OCI-LY7 (cell line): ENCODE results near the gene MTMR4. TPM values are rescaled to one million over a fixed set of nuclear protein-coding genes. Genes with fewer than 3 reads are reported as not detected.

Experiments
- BruUV-seq: library from RNA; stranded (reverse); fragments of 400-500 nt; replicated peaks from 2 replicates; lab custom pipeline; 2021; lab: Mats Ljungman, UMichigan
- CTCF ChIA-PET: fragments of 300-600 bp; sonication (Branson Sonifier 250); formaldehyde crosslinking; loops from one replicate; lab custom pipeline; 2022; ENCODE audit warnings: antibody characterized with exemption; ENCODE audit not compliant: unreplicated experiment; lab: Charles Lee
- POLR2A ChIA-PET: fragments of 300-600 bp; sonication (Branson Sonifier 250); formaldehyde crosslinking; loops from one replicate; lab custom pipeline; 2022; ENCODE audit warnings: antibody characterized with exemption; lab: Charles Lee
- DNase-seq: peaks from one replicate; pipeline ENCODE4 v3.0.0-alpha.2; 2015; ENCODE audit warnings: low spot score
- H2AFZ ChIP-seq: fragments of 200-600 bp; sonication (generic), shearing (Covaris generic); 2 replicates; pipeline ENCODE4 v1.6.1; 2014; ENCODE audit warnings: mild to moderate bottlenecking, antibody characterized with exemption, low read length, moderate library complexity
- H3K27ac ChIP-seq: fragments of 200-600 bp; sonication (generic); 2 replicates; pipeline ENCODE4 v1.5.1; 2014; ENCODE audit warnings: mixed run types, low read depth, mild to moderate bottlenecking, moderate library complexity, low read length, inconsistent platforms; ENCODE audit not compliant: poor library complexity, severe bottlenecking
- H3K36me3 ChIP-seq: fragments of 200-600 bp; sonication (generic); 2 replicates; pipeline ENCODE4 v1.6.1; 2014; ENCODE audit warnings: mild to moderate bottlenecking, antibody characterized with exemption, low read length, moderate library complexity, mixed read lengths; ENCODE audit not compliant: insufficient read depth
- H3K4me1 ChIP-seq: fragments of 200-600 bp; sonication (generic); 2 replicates; pipeline ENCODE4 v1.5.1; 2014; ENCODE audit warnings: mild to moderate bottlenecking, low read length; ENCODE audit not compliant: insufficient read depth, poor library complexity, severe bottlenecking
- H3K4me2 ChIP-seq: fragments of 200-600 bp; sonication (generic); 2 replicates; pipeline ENCODE4 v1.6.1; 2014; ENCODE audit warnings: mild to moderate bottlenecking, low read length
- H3K4me3 ChIP-seq: fragments of 200-600 bp; sonication (generic); 2 replicates; pipeline ENCODE4 v1.5.1; 2014; ENCODE audit warnings: mild to moderate bottlenecking, low read depth, low read length; ENCODE audit not compliant: poor library complexity, severe bottlenecking
- H3K79me2 ChIP-seq: fragments of 200-600 bp; sonication (generic); 2 replicates; pipeline ENCODE4 v1.6.1; 2016; ENCODE audit warnings: low read depth, mild to moderate bottlenecking, low read length, moderate library complexity, mixed read lengths; ENCODE audit not compliant: insufficient read depth
- H3K9me2 ChIP-seq: fragments of 200-600 bp; sonication (generic); 2 replicates; pipeline ENCODE4 v1.6.1; 2016; ENCODE audit warnings: mild to moderate bottlenecking, low read length, mixed read lengths; ENCODE audit not compliant: insufficient read depth
- H3K9me3 ChIP-seq: fragments of 200-600 bp; sonication (generic); 2 replicates; pipeline ENCODE4 v1.6.1; 2014; ENCODE audit warnings: mild to moderate bottlenecking, mixed run types, low read length, mixed read lengths
- H4K20me1 ChIP-seq: fragments of 200-600 bp; sonication (generic); 2 replicates; pipeline ENCODE4 v1.6.1; 2014; ENCODE audit warnings: mild to moderate bottlenecking, antibody characterized with exemption, low read length, moderate library complexity, mixed read lengths; ENCODE audit not compliant: insufficient read depth
- CTCF ChIP-seq: fragments of 200-600 bp; sonication (generic); conservative IDR thresholded peaks from 2 replicates; pipeline ENCODE4 v1.5.1; 2014; ENCODE audit warnings: mild to moderate bottlenecking, antibody characterized with exemption, low read length, moderate library complexity, mixed read lengths
- EZH2phosphoT487 ChIP-seq: fragments of 200-600 bp; sonication (generic); IDR thresholded peaks from 2 replicates; pipeline ENCODE4 v1.6.1; 2018; ENCODE audit warnings: low read depth, borderline replicate concordance, mild to moderate bottlenecking, mixed run types, antibody characterized with exemption, low read length, moderate library complexity, mixed read lengths
- intact Hi-C: fragments of 100-400 bp; cut with micrococcal nuclease; formaldehyde crosslinking; loops from one replicate; pipeline ENCODE4 v1.10.0; 2022; ENCODE audit not compliant: unreplicated experiment
- total RNA-seq, 2 experiments: library from RNA; depleted of rRNA in 1 of 2; stranded (reverse); fragments of >200 nt in 1 of 2; shearing (Covaris generic) in 1 of 2; gene quantifications; 2 replicates each; pipeline ENCODE4 v1.2.3, GENCODE V29; 2014 to 2022

The MTMR4 gene
- total RNA-seq, 2 experiments from 2014 or later = 37.0 to 61.1 TPM

GRCh38 chr17:58529275-58529674 is 14.8 kb upstream of the MTMR4 start:
- H3K9me2 ChIP-seq = no peaks in the 10 kb centered on the region
- no peak overlapping the region for H3K4me2 ChIP-seq
- intact Hi-C loops = no loop called here
- POLR2A ChIA-PET = interaction anchor here (0.5 to 1.8 kb wide), 2 partner anchors 102 to 105 kb away, joined by 3 to 7 read pairs; no protein-coding TSS in a partner anchor
- H3K4me3 ChIP-seq = no peak overlapping the region
- no TSS peak for BruUV-seq
- no peaks in the 10 kb centered on the region for H4K20me1 ChIP-seq
- H3K27ac ChIP-seq = no peak overlapping the region
- TF ChIP-seq EZH2phosphoT487 (no peak), CTCF (no peak)
- no peak overlapping the region for H2AFZ ChIP-seq
- CTCF ChIA-PET = no interaction called here
- no peaks in the 10 kb centered on the region for H3K36me3 ChIP-seq
- no peaks in the 10 kb centered on the region for H3K4me1 ChIP-seq
- H3K79me2 ChIP-seq = no peaks in the 10 kb centered on the region
- DNase-seq = no peak
- H3K9me3 ChIP-seq = no peaks in the 10 kb centered on the region

- DNase-seq = no peak
- ChIA-PET POLR2A (interaction anchor here (0.6 to 1.8 kb wide), 2 partner anchors 103 to 1099 kb away, joined by 4 to 7 read pairs; no protein-coding TSS in a partner anchor), CTCF (no interaction called here)
- Histone ChIP-seq H3K4me3 (no peak overlapping the region), H2AFZ (no peak overlapping the region), H3K36me3 (no peaks in the 10 kb centered on the region), H3K4me2 (no peak overlapping the region), H3K79me2 (no peaks in the 10 kb centered on the region), H3K4me1 (no peaks in the 10 kb centered on the region), H4K20me1 (no peaks in the 10 kb centered on the region), H3K9me2 (no peaks in the 10 kb centered on the region), H3K9me3 (no peaks in the 10 kb centered on the region), H3K27ac (no peak overlapping the region)
- BruUV-seq = no TSS peak
- TF ChIP-seq EZH2phosphoT487 (no peak), CTCF (no peak)
- intact Hi-C loops = no loop called here
Observed at GRCh38 chr17:58528443-58528842, 14.0 kb upstream of the MTMR4 start.

- ChIA-PET POLR2A (interaction anchor here (0.6 to 1.8 kb wide), 2 partner anchors 104 to 1100 kb away, joined by 4 to 7 read pairs; no protein-coding TSS in a partner anchor), CTCF (no interaction called here)
- TF ChIP-seq EZH2phosphoT487 = no peak
- no peak for TF ChIP-seq CTCF
- intact Hi-C loops = no loop called here
- no peaks in the 10 kb centered on the region for H4K20me1 ChIP-seq
- no peak overlapping the region for H3K27ac ChIP-seq
- H3K9me3 ChIP-seq = no peaks in the 10 kb centered on the region
- no peaks in the 10 kb centered on the region for H3K4me1 ChIP-seq
- BruUV-seq = no TSS peak
- no peaks in the 10 kb centered on the region for H3K36me3 ChIP-seq
- DNase-seq = no peak
- no peak overlapping the region for H2AFZ ChIP-seq
- no peaks in the 10 kb centered on the region for H3K9me2 ChIP-seq
- H3K79me2 ChIP-seq = no peaks in the 10 kb centered on the region
- no peak overlapping the region for H3K4me3 ChIP-seq
- no peak overlapping the region for H3K4me2 ChIP-seq
Observed at GRCh38 chr17:58527949-58528348, 13.5 kb upstream of the MTMR4 start.
